GM21390 (cell line): ENCODE measurements around the gene ARHGAP44.

Experiments used
- ATAC-seq: cut with Tn5 transposase; IDR thresholded peaks from one replicate; pipeline ENCODE4 v1.9.1; 2021; ENCODE audit not compliant: unreplicated experiment

Gene ARHGAP44

DNA sequence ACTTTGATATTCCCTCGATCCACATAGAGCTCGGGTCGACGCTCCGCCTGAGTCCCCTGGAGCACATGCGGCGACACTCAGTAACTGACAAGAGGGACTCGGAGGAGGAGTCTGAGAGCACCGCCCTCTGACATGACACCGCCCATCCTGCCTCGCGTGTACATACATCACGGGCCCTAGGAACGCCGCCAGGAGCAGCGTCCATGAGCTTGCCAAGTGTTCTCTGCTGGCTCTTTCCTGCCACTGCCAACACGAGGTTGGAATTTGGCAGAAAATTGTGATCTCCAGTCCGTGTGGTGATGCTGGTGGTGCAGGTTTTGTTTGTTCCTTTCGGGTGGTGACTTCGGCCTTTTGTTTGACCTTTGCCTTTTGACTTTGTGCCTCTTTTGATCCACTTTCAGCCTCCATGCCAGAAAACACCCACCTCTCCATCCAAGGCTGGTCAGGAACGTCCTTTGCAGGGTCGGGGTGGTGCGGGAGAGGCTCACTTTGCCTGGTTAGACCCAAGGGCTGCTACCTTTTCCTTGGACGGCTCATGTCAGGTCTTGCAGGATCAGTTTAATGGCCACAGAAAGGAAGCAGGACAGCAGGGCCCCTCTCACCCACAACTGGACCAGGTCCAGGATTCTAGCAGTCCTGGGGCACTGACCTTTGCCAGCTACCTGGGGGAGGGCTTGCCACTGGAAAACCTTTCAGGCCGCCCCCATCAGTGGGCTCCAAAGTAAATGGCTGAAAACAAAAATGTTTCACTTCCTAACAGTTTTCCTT, 200.9 kb downstream of the ARHGAP44 start:
- no peak for ATAC-seq

DNA sequence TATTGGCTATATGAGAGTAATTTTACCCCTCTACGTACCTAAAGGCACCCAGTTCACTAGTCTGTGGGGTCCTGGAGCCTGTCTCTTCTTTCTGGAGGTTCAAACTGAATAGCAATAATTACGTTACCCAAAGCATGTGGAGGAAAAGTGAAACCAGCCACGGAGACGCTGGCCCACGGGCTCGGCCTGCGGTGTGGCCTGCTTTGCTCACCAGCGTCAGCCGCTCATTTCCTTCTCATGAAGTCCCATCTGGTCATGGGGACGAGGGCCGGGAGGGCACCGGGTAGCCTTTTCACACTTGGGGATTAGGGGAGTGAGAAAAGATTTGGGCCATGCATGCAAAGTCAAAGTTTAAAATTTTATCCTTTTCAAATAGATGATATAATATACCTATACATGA, 201.6 kb downstream of the ARHGAP44 start:
- no peak for ATAC-seq

DNA sequence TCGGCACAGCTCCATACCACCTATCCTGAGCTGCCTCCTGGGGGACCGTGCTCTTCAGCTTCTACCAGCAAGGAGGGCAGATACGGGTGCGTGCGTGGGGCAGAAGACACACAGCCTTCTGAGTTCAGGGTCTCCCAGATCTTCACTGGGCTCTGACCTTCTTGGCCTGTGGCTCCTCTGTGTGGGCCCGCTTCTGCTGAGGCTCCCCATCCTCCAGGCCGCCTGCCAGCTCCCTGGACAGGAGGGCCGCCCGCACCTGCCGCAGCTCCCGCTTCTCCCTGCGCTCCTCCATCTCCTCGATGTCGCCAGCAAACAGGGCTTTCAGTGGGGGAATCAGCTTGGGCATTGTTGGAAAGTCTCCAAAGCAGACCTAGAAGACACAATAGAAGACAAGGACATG, 203.4 kb downstream of the ARHGAP44 start:
- no peak for ATAC-seq

DNA sequence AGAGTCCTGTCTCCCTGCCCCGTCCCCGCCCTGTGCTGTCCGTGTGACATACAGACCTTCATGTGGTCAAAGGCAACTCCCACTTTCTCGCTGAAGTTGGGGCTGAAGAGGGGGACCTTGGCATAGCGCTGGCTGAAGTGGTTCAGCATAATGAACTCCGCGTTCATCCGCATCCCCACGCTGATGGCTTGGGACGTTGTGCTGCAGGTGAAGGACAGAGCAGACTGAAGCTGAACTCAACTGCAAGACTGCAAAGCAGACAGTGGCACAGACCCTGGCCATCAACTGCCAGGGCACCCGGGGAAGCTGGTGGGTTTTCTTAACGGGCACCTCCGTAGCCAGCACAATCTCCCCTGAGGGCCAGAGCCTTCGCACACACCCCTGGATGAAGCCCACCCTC, 204.3 kb downstream of the ARHGAP44 start:
- ATAC-seq = no peak

DNA sequence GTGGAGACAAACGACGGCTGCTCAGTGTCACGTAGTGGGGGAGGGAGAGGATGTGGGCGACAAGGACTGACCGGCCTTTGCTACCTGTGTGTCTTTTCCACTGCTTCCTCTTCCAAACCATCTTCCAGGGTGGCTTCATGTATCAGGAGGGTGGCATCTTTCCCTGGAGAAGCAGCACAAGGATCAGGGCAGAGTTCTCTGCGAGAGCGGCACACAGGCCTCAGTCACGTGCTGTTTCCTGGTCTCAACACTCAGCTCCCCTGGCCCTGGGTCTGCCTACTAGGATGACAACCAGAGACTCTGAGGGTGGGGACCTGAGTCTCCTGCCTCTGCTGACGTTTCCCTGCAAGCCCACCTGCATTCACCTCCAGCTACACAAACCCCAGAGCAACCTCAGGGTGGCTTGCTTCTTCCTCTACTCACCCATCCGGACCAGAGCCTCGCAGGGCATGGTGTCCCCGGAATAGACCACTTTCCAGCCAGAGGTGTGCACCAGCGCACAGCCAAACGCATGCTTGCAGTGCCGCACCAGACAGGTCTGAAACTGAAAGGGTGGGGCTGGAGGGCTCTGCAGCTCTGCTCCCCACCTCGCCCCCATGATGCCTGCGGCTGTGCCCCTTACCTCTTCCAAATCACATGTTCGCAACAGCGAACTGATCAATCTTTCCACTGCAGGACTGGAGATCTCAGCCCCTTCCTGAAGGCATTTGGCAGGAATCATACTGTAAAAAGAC, 205.2 kb downstream of the ARHGAP44 start:
- ATAC-seq = no peak

DNA sequence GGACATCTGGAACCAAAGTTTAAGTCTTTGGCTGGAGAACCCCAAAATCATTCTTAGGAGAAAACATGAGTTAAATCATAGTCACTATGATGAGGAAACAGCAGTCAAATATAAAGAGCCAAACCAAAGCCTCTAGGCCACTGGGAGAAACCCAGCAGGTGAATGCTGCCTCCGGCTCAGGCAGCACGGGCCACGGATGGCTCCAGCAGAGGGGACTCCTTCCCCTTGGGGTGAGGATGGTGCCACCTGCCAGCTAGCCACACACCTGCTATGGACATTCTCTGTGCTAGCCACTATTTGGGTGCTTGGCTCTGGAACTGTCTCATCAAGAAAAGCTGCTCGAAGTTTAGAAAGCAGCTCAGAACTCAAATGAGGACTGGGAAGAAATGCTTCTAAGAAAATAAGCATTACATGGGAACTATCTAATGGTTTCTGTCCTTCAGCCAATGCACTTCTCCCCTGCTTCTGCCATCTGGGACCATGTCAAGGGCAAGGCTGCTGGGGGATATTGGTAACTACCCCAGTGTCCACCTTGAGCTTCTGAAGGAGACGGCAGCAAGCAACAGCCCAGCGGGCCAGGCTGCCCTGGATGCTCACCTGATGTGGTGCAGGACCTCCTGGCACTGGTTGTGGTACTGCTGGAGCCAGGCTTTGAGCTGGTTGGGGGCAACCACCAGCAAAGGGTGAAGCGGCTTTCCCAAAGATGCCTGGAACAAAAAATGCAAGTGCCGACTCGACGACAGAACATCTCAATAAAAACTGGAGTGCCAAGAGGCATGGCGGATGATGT, 206.0 kb downstream of the ARHGAP44 start:
- ATAC-seq = no peak

DNA sequence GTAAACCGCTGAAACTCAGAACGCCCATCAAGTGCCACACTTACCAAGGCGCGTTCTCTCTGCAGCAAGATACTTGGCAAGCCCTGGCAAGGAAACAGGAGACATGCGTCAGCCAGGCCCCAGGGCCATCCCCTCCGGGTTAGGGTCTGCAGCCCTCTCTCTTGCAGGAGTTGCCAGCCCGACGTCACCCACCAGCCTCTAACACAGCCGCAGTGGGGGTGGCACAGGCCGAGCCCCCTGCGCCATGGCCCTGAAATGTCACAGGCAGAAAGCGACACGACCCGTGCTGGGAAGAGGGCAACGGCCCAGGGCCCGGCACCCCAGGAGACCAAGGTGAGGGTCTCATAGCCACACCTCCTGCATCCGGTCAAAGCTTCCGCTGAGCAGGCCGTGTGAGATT, 206.6 kb downstream of the ARHGAP44 start:
- no peak for ATAC-seq

DNA sequence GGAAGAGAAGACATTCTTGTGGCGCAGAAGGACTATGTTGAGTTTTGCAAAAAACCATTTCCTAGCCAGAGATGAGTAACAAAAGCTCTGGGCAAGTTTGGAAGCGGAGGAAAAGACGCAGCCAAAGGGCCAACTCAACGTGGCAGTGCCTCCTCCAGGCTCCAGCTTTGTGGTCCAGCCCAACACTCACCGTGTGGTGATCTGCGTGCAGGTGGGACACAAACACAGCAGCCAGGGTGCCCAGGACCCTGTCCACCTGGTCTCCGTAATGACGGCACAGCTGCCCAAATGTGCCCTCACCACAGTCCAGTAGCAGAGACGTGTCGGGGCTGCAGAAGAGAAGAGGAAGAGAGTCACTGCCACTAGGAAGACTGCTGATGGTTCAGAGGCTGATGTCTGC, 207.1 kb downstream of the ARHGAP44 start:
- ATAC-seq = no peak

DNA sequence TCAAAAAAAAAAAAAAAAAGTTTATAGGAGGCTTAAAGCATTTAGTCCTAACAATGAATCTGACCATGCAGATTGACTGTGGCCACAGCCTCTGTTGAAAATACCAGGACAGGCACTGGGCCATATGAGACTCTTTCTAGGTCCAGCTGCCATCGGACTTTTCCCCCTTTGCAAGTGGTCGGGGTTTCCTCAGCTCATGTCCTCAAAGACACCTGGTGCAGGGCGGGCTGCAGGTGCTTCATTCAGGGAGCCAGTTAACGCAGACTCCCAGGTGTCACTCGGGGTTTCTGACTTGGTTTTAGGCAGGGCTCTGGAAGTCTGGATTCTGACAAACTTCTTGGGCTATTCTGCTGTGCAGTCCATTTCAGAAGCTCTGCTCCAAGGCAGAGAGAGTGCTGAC, 207.6 kb downstream of the ARHGAP44 start:
- no peak for ATAC-seq

DNA sequence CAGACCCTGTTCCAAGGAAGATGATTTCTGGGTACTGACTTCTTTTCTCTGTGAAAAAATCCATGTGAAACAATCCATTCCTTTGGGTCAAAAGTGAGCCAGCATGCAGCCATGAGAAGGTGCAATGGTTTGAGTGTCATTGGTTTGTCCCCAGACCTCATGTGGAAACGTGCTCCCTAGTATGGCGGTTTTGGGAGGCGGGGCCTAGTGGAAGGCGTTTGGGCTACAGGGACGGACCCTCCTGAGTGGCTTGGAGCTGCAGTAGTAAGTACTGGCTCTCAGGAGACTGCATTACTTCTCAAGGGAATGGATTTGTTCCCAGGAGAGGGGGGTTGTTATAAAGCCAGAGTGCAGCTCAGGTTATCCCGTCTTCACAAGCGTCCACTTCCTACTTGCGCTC, 209.2 kb downstream of the ARHGAP44 start:
- no peak for ATAC-seq

DNA sequence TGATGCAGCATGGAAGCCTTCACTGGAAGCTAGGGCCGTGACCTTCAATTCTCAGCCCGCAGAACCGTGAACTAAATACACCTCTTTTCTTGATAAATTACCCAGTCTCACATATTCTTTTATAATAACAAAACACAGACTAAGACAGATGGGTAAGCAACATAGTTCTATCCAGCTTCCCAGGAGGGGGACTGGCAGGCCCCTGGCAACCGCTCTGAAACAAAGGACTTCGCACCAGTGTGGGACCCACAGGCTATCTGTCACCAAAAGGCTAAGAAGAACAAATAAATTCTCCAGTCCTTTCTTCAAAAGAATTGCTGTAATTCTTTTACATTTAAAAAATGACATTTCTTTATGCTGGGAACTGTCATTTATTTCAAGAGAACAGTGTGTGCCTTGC, 209.6 kb downstream of the ARHGAP44 start:
- ATAC-seq = no peak

DNA sequence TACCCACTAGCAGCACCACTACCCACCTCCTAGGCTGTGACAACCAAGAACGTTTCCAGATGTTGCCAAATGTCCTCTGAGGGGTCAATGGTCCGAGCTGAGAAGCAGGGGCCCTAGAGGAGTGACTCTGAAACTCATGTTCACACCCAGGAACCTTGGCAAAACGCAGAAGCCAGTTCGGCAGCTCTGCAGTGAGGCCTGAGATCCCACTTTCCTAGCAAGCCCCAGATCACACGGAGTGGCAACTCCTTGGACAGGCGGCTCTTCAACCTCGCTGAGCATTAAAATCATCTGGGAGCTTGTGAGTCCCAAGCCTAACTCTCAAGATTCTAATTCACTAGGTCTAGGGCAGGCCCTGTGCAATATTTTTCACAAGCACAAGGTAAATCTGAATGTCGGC, 211.3 kb downstream of the ARHGAP44 start:
- no peak for ATAC-seq

DNA sequence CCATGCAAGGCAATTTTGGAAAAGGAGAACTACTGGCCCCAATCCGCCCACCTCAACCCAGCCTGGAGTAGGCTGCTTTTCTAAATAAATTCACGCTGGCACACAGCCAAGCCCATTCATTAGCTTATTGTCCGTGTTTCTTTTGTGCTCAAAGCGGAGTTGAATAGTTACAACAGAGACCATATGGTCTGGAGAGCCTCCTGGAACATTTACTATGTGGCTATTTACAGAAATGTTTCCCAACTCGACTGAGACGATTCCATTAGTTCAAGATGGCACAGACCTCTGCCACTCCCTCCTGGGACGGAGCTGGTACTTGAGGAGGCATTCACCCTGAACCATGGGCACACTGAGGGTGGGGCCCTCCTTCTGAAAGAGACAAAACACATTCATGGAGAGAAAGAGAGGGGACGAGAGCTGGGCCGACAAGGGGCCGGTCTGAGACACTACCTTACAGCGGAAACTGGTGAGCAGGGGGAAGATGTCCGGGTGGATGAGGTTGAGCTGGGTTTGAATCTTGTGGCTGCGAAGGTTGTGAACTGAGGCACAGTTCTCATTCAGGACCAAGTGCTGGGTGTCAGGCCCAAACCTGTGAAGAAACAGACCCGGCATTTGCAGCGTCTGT, 212.8 kb downstream of the ARHGAP44 start:
- ATAC-seq = no peak

DNA sequence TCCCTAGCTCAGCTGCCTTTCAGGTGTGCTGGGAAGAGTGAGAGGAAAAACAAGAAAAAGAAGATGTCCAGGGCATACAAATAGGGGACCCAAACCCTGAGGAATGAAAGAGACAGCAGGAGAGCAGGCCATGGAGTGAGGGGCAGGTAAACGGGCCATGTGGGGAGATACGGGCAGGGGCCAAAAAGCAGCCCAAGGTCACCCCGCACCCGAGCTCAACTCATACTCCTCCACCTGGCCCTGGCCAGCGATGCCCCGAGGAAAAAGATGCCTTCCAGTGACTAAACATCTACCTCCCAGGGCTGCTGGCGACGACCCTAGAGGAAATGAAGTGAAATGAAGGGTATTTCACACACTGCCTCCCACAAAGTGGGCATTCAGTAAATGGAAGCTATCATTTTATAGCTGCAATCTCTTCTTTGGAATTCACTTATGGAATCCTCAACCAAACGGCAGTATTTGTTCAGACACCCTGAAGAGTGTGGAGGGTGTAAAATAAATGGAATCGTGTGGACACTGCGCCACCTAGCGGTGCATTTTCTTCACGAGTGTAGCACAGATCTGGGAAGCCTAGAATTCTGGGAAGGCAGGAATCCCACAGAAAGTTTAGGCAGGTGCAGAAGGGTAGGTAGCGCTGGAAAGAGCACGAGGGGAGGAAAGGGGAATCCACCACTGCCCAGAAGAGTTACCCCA, 213.6 kb downstream of the ARHGAP44 start:
- no peak for ATAC-seq

DNA sequence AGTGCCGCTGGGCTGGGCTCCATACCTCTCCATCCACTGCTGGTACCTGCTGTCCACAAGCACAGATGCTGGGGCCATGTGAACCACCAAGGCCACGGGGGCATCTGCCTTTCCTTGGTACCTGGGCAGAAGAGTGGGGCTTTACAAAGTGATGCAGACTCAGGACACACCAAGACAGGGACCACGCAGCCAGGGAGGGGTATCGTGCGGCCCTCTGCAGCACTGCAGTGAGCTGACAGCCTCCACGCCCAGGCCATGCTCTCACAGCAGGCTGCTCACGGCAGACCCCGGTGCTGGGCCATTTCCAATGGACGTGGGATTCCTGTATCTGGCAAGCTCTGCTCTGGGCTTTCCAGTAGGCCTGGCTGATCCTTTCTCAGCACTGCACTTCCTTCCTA, 214.2 kb downstream of the ARHGAP44 start:
- ATAC-seq = no peak

DNA sequence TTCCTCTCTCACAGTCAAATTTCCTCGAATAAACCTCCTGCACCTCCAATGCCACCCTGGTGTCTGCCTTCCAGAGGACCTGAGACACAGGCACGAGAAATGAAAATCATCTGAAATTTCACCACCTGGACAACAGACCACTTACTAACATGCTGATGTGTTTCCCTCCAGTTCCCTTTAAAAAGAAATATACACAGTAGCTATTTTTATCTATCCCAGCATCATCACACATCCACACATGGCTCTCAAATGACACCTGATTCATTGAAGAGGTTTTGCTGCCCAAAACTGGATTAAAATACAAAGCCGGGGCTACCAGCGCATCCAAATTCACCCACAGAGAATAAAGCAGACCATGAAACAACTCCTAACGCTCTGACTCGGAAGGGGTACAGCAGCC, 214.6 kb downstream of the ARHGAP44 start:
- no peak for ATAC-seq

DNA sequence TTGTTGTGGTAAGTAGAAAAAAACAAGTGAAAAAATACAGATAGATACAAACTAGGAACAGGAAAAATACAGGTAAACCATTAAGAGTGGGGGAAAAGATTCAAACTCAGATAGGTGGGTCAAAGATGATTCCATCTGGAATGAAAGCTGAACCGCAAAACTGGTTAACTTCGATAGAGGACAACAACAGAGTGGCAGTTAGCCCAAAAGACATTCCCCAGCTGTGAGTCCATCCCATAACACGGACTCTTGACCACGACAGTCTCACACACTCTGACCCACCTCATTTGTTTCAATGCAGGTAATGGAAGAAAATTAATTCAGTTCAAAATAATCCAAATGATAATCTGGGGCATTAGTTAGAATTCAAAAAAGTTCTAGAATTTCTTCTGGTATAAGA, 215.0 kb downstream of the ARHGAP44 start:
- ATAC-seq = no peak

DNA sequence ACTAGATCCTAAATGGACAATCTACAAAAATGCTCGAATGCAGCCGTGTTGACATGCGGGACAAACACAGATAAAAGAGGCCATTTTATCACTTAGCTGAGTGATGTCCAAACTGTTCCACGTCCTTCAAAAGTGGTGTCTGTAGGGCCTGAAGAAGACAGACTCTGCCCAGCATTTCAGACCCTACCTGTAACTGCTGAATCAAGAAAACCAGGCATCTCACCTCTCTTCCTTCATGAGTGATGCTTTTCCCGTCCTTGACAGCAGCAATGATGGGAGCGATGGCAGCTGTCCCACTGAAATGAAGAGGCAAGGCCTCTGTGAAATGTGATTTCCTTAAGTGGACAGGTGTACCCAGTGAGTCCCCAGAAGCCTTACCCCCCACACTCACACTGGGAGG, 216.2 kb downstream of the ARHGAP44 start:
- no peak for ATAC-seq

DNA sequence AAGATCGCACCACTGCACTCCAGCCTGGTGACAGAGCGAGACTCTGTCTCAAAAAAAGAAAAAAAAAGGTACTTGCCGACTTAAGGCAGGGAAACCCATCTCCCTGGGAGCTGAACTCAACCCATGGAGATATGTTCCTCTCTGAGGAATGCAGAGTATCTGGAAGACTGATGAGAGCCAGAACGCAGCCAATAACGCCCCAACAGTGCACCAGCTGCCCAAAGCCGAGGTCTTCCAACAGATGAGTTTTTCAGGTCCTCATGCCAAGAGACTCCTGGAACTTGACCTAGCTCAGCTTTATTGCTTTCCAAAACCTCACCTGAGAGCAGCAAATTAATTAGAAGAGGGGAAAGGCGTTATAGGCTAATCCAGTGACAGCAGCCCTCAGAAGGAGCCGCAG, 219.2 kb downstream of the ARHGAP44 start:
- no peak for ATAC-seq

DNA sequence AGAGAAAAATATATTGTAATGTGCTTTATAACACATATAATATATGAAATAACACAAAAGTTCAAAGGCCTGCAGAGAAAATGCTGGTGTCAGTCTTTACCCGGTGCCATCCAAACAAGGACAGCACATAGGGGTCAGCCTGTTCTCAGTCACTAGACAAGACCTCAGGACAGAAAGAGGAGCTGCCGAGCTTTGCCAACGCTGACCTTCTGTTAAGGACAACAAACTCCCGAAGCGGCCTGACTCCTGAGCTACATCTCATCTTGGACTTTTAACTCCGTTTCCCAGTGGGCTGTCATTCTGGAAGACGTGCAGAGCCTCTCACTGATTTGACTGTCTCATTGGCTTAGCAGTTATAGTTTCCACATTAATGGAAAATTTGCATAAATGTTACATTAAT, 221.7 kb downstream of the ARHGAP44 start:
- ATAC-seq = no peak

DNA sequence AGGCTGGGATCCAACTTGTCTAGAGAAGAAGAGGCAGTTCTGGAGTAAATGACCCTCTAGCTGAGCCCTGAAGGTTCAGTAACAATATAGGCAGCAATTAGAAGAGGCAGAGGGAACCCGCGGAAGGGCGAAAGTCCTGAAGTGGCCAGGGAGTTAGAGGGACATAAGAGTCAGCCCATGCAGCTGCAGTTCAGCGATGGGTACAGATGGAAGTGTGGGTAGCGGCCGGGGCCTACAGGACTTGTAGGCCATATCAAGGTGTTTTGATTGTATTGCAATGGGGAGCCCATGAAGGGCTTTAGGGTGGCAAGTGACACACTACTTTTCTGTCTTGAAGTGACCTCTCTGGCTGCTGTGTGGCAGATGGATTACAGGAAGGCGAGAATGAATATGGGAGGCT, 225.5 kb downstream of the ARHGAP44 start:
- no peak for ATAC-seq
